ENCODE results near the gene LENG1. TPM values are rescaled to one million over a fixed set of nuclear protein-coding genes. Genes with fewer than 3 reads are reported as not detected.

Gene LENG1
- total RNA-seq, 2 experiments from 2014 or later, result 4.7 to 5.6 TPM

GRCh38 chr19:54158812-54159351 lies 639 bp downstream of the LENG1 start:
- H3K27ac Mint-ChIP-seq, result peak overlapping the region; percentile 99
- intact Hi-C loops (cut with micrococcal nuclease), result loop anchor here (1.0 kb wide), 6 partner anchors 22 to 305 kb away; partner anchors contain the start of genes CNOT3, NDUFA3, PRPF31 and TFPT
- peak; percentile 51 for DNase-seq
- H3K36me3 Mint-ChIP-seq (ENCODE audit: low read depth), result peaks cover 25% of the 10 kb centered on the region
- H3K27me3 Mint-ChIP-seq (ENCODE audit: low read depth), result peaks cover 2% of the 10 kb centered on the region
- peak overlapping the region; percentile 100 for H3K4me3 Mint-ChIP-seq
- peaks cover 58% of the 10 kb centered on the region for H3K4me1 Mint-ChIP-seq (ENCODE audit: low read depth)
- no peaks in the 10 kb centered on the region for H3K9me3 Mint-ChIP-seq
- CTCF ChIA-PET, result interaction anchor here (0.6 to 1.1 kb wide), 3 partner anchors 15 to 298 kb away, joined by 3 read pairs; partner anchors contain the start of gene MYADM

- H3K27me3 Mint-ChIP-seq (ENCODE audit: low read depth), result no peaks in the 10 kb centered on the region
- H3K9me3 Mint-ChIP-seq, result no peaks in the 10 kb centered on the region
- H3K27ac Mint-ChIP-seq, result peak overlapping the region; percentile 56
Measured at GRCh38 chr19:54156953-54157352, 2.6 kb downstream of the LENG1 start.

GRCh38 chr19:54156490-54156889 lies 3.0 kb downstream of the LENG1 start:
- Mint-ChIP-seq H3K36me3 (ENCODE audit: low read depth) (peaks cover 35% of the 10 kb centered on the region), H3K9me3 (no peaks in the 10 kb centered on the region), H3K27ac (peak overlapping the region; percentile 56), H3K4me1 (ENCODE audit: low read depth) (peaks cover 54% of the 10 kb centered on the region), H3K4me3 (no peak overlapping the region), H3K27me3 (ENCODE audit: low read depth) (no peaks in the 10 kb centered on the region)
- DNase-seq, result no peak
- intact Hi-C loops (cut with micrococcal nuclease), result no loop called here
- CTCF ChIA-PET, result no interaction called here

More at GRCh38 chr19:54156953-54157352, 2.6 kb downstream of the LENG1 start:
- H3K36me3 Mint-ChIP-seq (ENCODE audit: low read depth), result peaks cover 32% of the 10 kb centered on the region
- no peak for DNase-seq
- intact Hi-C loops (cut with micrococcal nuclease), result no loop called here
- H3K4me1 Mint-ChIP-seq (ENCODE audit: low read depth), result peaks cover 58% of the 10 kb centered on the region
- CTCF ChIA-PET, result no interaction called here
- no peak overlapping the region for H3K4me3 Mint-ChIP-seq

GRCh38 chr19:54155694-54156093 lies 3.8 kb downstream of the LENG1 start:
- H3K36me3 Mint-ChIP-seq (ENCODE audit: low read depth), result peaks cover 40% of the 10 kb centered on the region
- no peaks in the 10 kb centered on the region for H3K9me3 Mint-ChIP-seq
- H3K4me3 Mint-ChIP-seq, result no peak overlapping the region
- intact Hi-C loops (cut with micrococcal nuclease), result no loop called here
- H3K4me1 Mint-ChIP-seq (ENCODE audit: low read depth), result peaks cover 50% of the 10 kb centered on the region
- CTCF ChIA-PET, result no interaction called here
- H3K27ac Mint-ChIP-seq, result no peak overlapping the region
- H3K27me3 Mint-ChIP-seq (ENCODE audit: low read depth), result no peaks in the 10 kb centered on the region
- DNase-seq, result no peak

- Mint-ChIP-seq H3K27ac (peak overlapping the region; percentile 81), H3K27me3 (ENCODE audit: low read depth) (no peaks in the 10 kb centered on the region), H3K36me3 (ENCODE audit: low read depth) (peaks cover 43% of the 10 kb centered on the region), H3K4me3 (no peak overlapping the region), H3K4me1 (ENCODE audit: low read depth) (peaks cover 43% of the 10 kb centered on the region), H3K9me3 (no peaks in the 10 kb centered on the region)
- peak; percentile 54 for DNase-seq
- CTCF ChIA-PET, result no interaction called here
- intact Hi-C loops (cut with micrococcal nuclease), result no loop called here
Measured at GRCh38 chr19:54154603-54155345, 4.7 kb downstream of the LENG1 start.

- H3K27ac Mint-ChIP-seq, result peak overlapping the region; percentile 81
- H3K4me3 Mint-ChIP-seq, result no peak overlapping the region
- DNase-seq, result no peak
- H3K9me3 Mint-ChIP-seq, result no peaks in the 10 kb centered on the region
- H3K27me3 Mint-ChIP-seq (ENCODE audit: low read depth), result no peaks in the 10 kb centered on the region
- peaks cover 45% of the 10 kb centered on the region for H3K36me3 Mint-ChIP-seq (ENCODE audit: low read depth)
- CTCF ChIA-PET, result no interaction called here
- H3K4me1 Mint-ChIP-seq (ENCODE audit: low read depth), result peaks cover 43% of the 10 kb centered on the region
- intact Hi-C loops (cut with micrococcal nuclease), result no loop called here
Measured at GRCh38 chr19:54153731-54154326, 5.7 kb downstream of the LENG1 start.

- H3K4me3 Mint-ChIP-seq, result no peak overlapping the region
- H3K9me3 Mint-ChIP-seq, result no peaks in the 10 kb centered on the region
- CTCF ChIA-PET, result no interaction called here
- no peak for DNase-seq
- no peaks in the 10 kb centered on the region for H3K27me3 Mint-ChIP-seq (ENCODE audit: low read depth)
- intact Hi-C loops (cut with micrococcal nuclease), result no loop called here
- H3K27ac Mint-ChIP-seq, result peak overlapping the region; percentile 7
- peaks cover 45% of the 10 kb centered on the region for H3K36me3 Mint-ChIP-seq (ENCODE audit: low read depth)
- H3K4me1 Mint-ChIP-seq (ENCODE audit: low read depth), result peaks cover 35% of the 10 kb centered on the region
Measured at GRCh38 chr19:54152878-54153524, 6.5 kb downstream of the LENG1 start.

GRCh38 chr19:54152267-54152666 lies 7.3 kb downstream of the LENG1 start:
- peaks cover 50% of the 10 kb centered on the region for H3K36me3 Mint-ChIP-seq (ENCODE audit: low read depth)
- no peaks in the 10 kb centered on the region for H3K27me3 Mint-ChIP-seq (ENCODE audit: low read depth)
- no peak for DNase-seq
- no peak overlapping the region for H3K4me3 Mint-ChIP-seq
- CTCF ChIA-PET, result no interaction called here
- peaks cover 34% of the 10 kb centered on the region for H3K4me1 Mint-ChIP-seq (ENCODE audit: low read depth)
- H3K9me3 Mint-ChIP-seq, result no peaks in the 10 kb centered on the region
- intact Hi-C loops (cut with micrococcal nuclease), result no loop called here
- no peak overlapping the region for H3K27ac Mint-ChIP-seq

GRCh38 chr19:54151362-54152035 lies 8.0 kb downstream of the LENG1 start:
- peaks cover 26% of the 10 kb centered on the region for H3K4me1 Mint-ChIP-seq (ENCODE audit: low read depth)
- no peaks in the 10 kb centered on the region for H3K27me3 Mint-ChIP-seq (ENCODE audit: low read depth)
- DNase-seq, result no peak
- CTCF ChIA-PET, result no interaction called here
- H3K36me3 Mint-ChIP-seq (ENCODE audit: low read depth), result peaks cover 52% of the 10 kb centered on the region
- no peak overlapping the region for H3K27ac Mint-ChIP-seq
- no peak overlapping the region for H3K4me3 Mint-ChIP-seq
- intact Hi-C loops (cut with micrococcal nuclease), result no loop called here
- no peaks in the 10 kb centered on the region for H3K9me3 Mint-ChIP-seq

GRCh38 chr19:54149021-54149812 lies 10.3 kb downstream of the LENG1 start:
- DNase-seq, result no peak
- intact Hi-C loops (cut with micrococcal nuclease), result no loop called here
- H3K27me3 Mint-ChIP-seq (ENCODE audit: low read depth), result no peaks in the 10 kb centered on the region
- H3K27ac Mint-ChIP-seq, result peak overlapping the region; percentile 4
- H3K36me3 Mint-ChIP-seq (ENCODE audit: low read depth), result peaks cover 53% of the 10 kb centered on the region
- peaks cover 13% of the 10 kb centered on the region for H3K4me1 Mint-ChIP-seq (ENCODE audit: low read depth)
- H3K9me3 Mint-ChIP-seq, result no peaks in the 10 kb centered on the region
- H3K4me3 Mint-ChIP-seq, result no peak overlapping the region
- CTCF ChIA-PET, result no interaction called here

- Mint-ChIP-seq H3K36me3 (ENCODE audit: low read depth) (peaks cover 53% of the 10 kb centered on the region), H3K4me3 (no peak overlapping the region), H3K27me3 (ENCODE audit: low read depth) (no peaks in the 10 kb centered on the region), H3K27ac (no peak overlapping the region), H3K9me3 (no peaks in the 10 kb centered on the region), H3K4me1 (ENCODE audit: low read depth) (peaks cover 3% of the 10 kb centered on the region)
- CTCF ChIA-PET, result no interaction called here
- no peak for DNase-seq
- intact Hi-C loops (cut with micrococcal nuclease), result no loop called here
Measured at GRCh38 chr19:54148158-54148557, 11.4 kb downstream of the LENG1 start.
